B cell (primary cell): Measurements from ENCODE around the gene L3MBTL4. TPM values are rescaled to one million over a fixed set of nuclear protein-coding genes. Genes with fewer than 3 reads are reported as not detected.
"Not testable (repeated sequence)": the region's sequence is repeated elsewhere in the genome, so short reads cannot be mapped to it uniquely, and the experiment has no call there.

ENCODE experiments used
- ATAC-seq: fragments of 200-7000 bp; cut with Tn5 transposase; one replicate; pipeline ENCODE4 v1.10.0; 2021; ENCODE audit warnings: low read depth, mild to moderate bottlenecking, moderate number of reproducible peaks, moderate library complexity
- CTCF ChIA-PET: fragments of 350-600 bp; sonication (Branson Sonifier 250); formaldehyde crosslinking; loops from one replicate; lab custom pipeline; 2021; ENCODE audit warnings: antibody characterized with exemption, inconsistent platforms; lab: Charles Lee
- POLR2A ChIA-PET: fragments of 350-600 bp; sonication (Branson Sonifier 250); formaldehyde crosslinking; loops from one replicate; lab custom pipeline; 2021; ENCODE audit warnings: antibody characterized with exemption; lab: Charles Lee
- DNase-seq: peaks from one replicate; pipeline ENCODE4 v3.0.0; 2013
- H2AFZ ChIP-seq: 2 replicates; pipeline ENCODE4 v1.6.1; 2012; ENCODE audit warnings: mild to moderate bottlenecking, low read depth, low read length; ENCODE audit not compliant: insufficient read depth, poor library complexity, severe bottlenecking
- H3K27ac ChIP-seq, 2 donors: 1 replicate in 1 of 2; 2 replicates in 1 of 2; pipeline ENCODE4 v1.5.1; 2012 to 2013; ENCODE audit warnings: low read length in 2 of 2, mild to moderate bottlenecking in 2 of 2, moderate library complexity in 1 of 2
- H3K27me3 ChIP-seq, 4 experiments: fragments of 200-600 bp in 1 of 4; sonication (generic) in 1 of 4; replicated peaks in 1 of 4; 1 replicate in 2 of 4; 2 replicates in 2 of 4; pipeline versions ENCODE4 v1.6.1 to v1.7.0; 2013 to 2016; ENCODE audit warnings: low read length in 3 of 4, mild to moderate bottlenecking in 2 of 4, mixed read lengths in 1 of 4, moderate library complexity in 1 of 4; ENCODE audit not compliant: insufficient read depth in 4 of 4, control insufficient read depth in 3 of 4; ENCODE audit errors: control extremely low read depth in 1 of 4
- H3K36me3 ChIP-seq, 2 experiments: replicated peaks in 1 of 2; 1 replicate in 1 of 2; 2 replicates in 1 of 2; pipeline versions ENCODE4 v1.6.1 to v1.7.1; 2013; ENCODE audit warnings: low read length in 1 of 2; ENCODE audit not compliant: insufficient read depth in 2 of 2, control insufficient read depth in 1 of 2; ENCODE audit errors: control extremely low read depth in 1 of 2, extremely low read depth in 1 of 2
- H3K4me1 ChIP-seq, 2 donors: fragments of 200-600 bp in 1 of 2; sonication (generic) in 1 of 2; 1 replicate in 1 of 2; 2 replicates in 1 of 2; pipeline versions ENCODE4 v1.5.1 to v1.6.1; 2013 to 2017; ENCODE audit warnings: low read length in 2 of 2; ENCODE audit not compliant: control insufficient read depth in 2 of 2, insufficient read depth in 2 of 2
- H3K4me2 ChIP-seq: replicated peaks from 2 replicates; pipeline ENCODE3; 2012; ENCODE audit warnings: mild to moderate bottlenecking, low read depth, low read length; ENCODE audit not compliant: poor library complexity, severe bottlenecking
- H3K4me3 ChIP-seq, 5 experiments: fragments of 200-600 bp in 1 of 5; sonication (generic) in 1 of 5; 1 replicate in 3 of 5; 2 replicates in 2 of 5; pipeline versions ENCODE4 v1.5.1 to v1.7.0; 2011 to 2016; ENCODE audit warnings: low read length in 4 of 5, mild to moderate bottlenecking in 4 of 5, low read depth in 2 of 5, control low read depth in 1 of 5, moderate library complexity in 1 of 5; ENCODE audit not compliant: insufficient read depth in 1 of 5; ENCODE audit errors: control extremely low read depth in 1 of 5, extremely low read depth in 1 of 5
- H3K79me2 ChIP-seq: fragments of 200-600 bp; sonication (generic); one replicate; pipeline ENCODE4 v1.6.0; 2016; ENCODE audit warnings: low read length; ENCODE audit not compliant: control insufficient read depth, insufficient read depth
- H3K9ac ChIP-seq: fragments of 200-600 bp; sonication (generic); 2 replicates; pipeline ENCODE4 v1.6.1; 2017; ENCODE audit warnings: mild to moderate bottlenecking, low read length, moderate library complexity
- H3K9me3 ChIP-seq, 3 donors: one replicate each; pipeline versions ENCODE4 v1.6.1 to v1.7.1; 2013; ENCODE audit warnings: low read length in 2 of 3; ENCODE audit not compliant: control insufficient read depth in 2 of 3, insufficient read depth in 1 of 3; ENCODE audit errors: control extremely low read depth in 1 of 3
- H4K20me1 ChIP-seq: 2 replicates; pipeline ENCODE4 v1.6.0; 2012; ENCODE audit warnings: mild to moderate bottlenecking, low read length; ENCODE audit not compliant: insufficient read depth, control insufficient read depth, poor library complexity, severe bottlenecking
- H3K27ac Mint-ChIP-seq: one replicate; pipeline ENCODE4 v1.8.0; 2021; ENCODE audit warnings: mixed read lengths
- H3K27me3 Mint-ChIP-seq: one replicate; pipeline ENCODE4 v1.8.0; 2021; ENCODE audit warnings: mixed read lengths
- H3K4me1 Mint-ChIP-seq: one replicate; pipeline ENCODE4 v1.8.0; 2021; ENCODE audit warnings: mixed read lengths
- H3K4me3 Mint-ChIP-seq: one replicate; pipeline ENCODE4 v1.8.0; 2021; ENCODE audit warnings: mixed read lengths
- H3K9me3 Mint-ChIP-seq: one replicate; pipeline ENCODE4 v1.8.0; 2022; ENCODE audit warnings: mixed read lengths; ENCODE audit not compliant: insufficient read depth
- CTCF ChIP-seq: fragments of 200-600 bp; IDR thresholded peaks from one replicate; pipeline ENCODE4 v1.8.0; 2022; ENCODE audit warnings: antibody characterized with exemption, mild to moderate bottlenecking
- EZH2 ChIP-seq: IDR thresholded peaks from 2 replicates; pipeline ENCODE4 v1.6.1; 2012; ENCODE audit warnings: borderline replicate concordance, low read depth, mild to moderate bottlenecking, moderate library complexity, low read length; ENCODE audit not compliant: insufficient read depth, poor library complexity, severe bottlenecking
- WGBS: methylation state at CpG from one replicate; pipeline ENCODE4 v1.1.5; 2013; ENCODE audit warnings: missing lambda C conversion rate; ENCODE audit not compliant: insufficient coverage; 5-methylcytosine and 5-hydroxymethylcytosine counted together
- intact Hi-C: fragments of 100-400 bp; cut with micrococcal nuclease; formaldehyde crosslinking; loops from one replicate; pipeline ENCODE4 v1.10.0; 2022
- polyA plus RNA-seq: library from polyadenylated mRNA; depleted of rRNA; stranded (reverse); fragments of >200 nt; gene quantifications from 2 replicates; pipeline ENCODE4 v1.2.3, GENCODE V29; 2012
- total RNA-seq, 2 donors: library from RNA; stranded (reverse); fragments of 120-200 nt in 1 of 2; gene quantifications; 1 replicate in 1 of 2; 2 replicates in 1 of 2; pipeline versions ENCODE4 v1.2.3 to v1.2.4, GENCODE V29; 2013 to 2022

L3MBTL4 gene
- total and polyA plus RNA-seq, 2 donors (not counting 1 experiment from before 2014, with no cell fraction given): 3.0 to 11.9 TPM

- ATAC-seq: no peak
- intact Hi-C loops: no loop called here
Observed at GRCh38 chr18:6139007-6139406, 275.7 kb downstream of the L3MBTL4 start.

GRCh38 chr18:6135901-6136300 lies 278.8 kb downstream of the L3MBTL4 start:
- H4K20me1 ChIP-seq, H3K27me3 Mint-ChIP-seq, H3K27ac Mint-ChIP-seq, H3K27me3 ChIP-seq, H3K79me2 ChIP-seq, H3K9me3 Mint-ChIP-seq, H3K36me3 ChIP-seq, POLR2A ChIA-PET, H2AFZ ChIP-seq, H3K4me2 ChIP-seq, intact Hi-C loops, H3K4me1 ChIP-seq, ATAC-seq, H3K4me1 Mint-ChIP-seq, H3K27ac ChIP-seq, H3K4me3 ChIP-seq, H3K9ac ChIP-seq, CTCF ChIA-PET, DNase-seq, H3K4me3 Mint-ChIP-seq: not testable (repeated sequence)
- peaks cover 0 to 14% (median 3%) of the 10 kb centered on the region in 3 donors for H3K9me3 ChIP-seq
- WGBS: no CpG with 5 or more reads among the region's 1 CpG

More at GRCh38 chr18:6139007-6139406, 275.7 kb downstream of the L3MBTL4 start:
- Histone ChIP-seq H2AFZ (no peak overlapping the region), H3K9me3 (peaks cover 0 to 14% (median 3%) of the 10 kb centered on the region in 3 donors), H3K36me3 (peaks cover 0 to 3% of the 10 kb centered on the region in 2 experiments), H3K4me3 (no peak overlapping the region), H3K4me1 (no peaks in the 10 kb centered on the region), H3K4me2 (no peak overlapping the region), H3K27ac (no peak overlapping the region), H4K20me1 (no peaks in the 10 kb centered on the region), H3K79me2 (no peaks in the 10 kb centered on the region), H3K27me3 (no peaks in the 10 kb centered on the region), H3K9ac (no peak overlapping the region)
- peaks cover 3% of the 10 kb centered on the region for H3K9me3 Mint-ChIP-seq
- no peak overlapping the region for H3K4me3 Mint-ChIP-seq
- no peaks in the 10 kb centered on the region for H3K27me3 Mint-ChIP-seq
- H3K27ac Mint-ChIP-seq: no peak overlapping the region
- ChIA-PET POLR2A (no interaction called here), CTCF (no interaction called here)
- WGBS: 94% methylated on average over 2 of the region's 3 CpGs
- DNase-seq: no peak
- TF ChIP-seq EZH2 (no peak), CTCF (no peak)
- H3K4me1 Mint-ChIP-seq: no peaks in the 10 kb centered on the region

GRCh38 chr18:6135029-6135428 lies 279.7 kb downstream of the L3MBTL4 start:
- H3K9me3 Mint-ChIP-seq, H3K27me3 Mint-ChIP-seq, H4K20me1 ChIP-seq, H3K9ac ChIP-seq, H3K79me2 ChIP-seq, H2AFZ ChIP-seq, intact Hi-C loops, DNase-seq, ATAC-seq, H3K4me1 ChIP-seq, CTCF ChIA-PET, H3K27ac Mint-ChIP-seq, POLR2A ChIA-PET, H3K4me2 ChIP-seq, H3K27ac ChIP-seq, H3K4me3 ChIP-seq, H3K27me3 ChIP-seq, H3K4me1 Mint-ChIP-seq, H3K4me3 Mint-ChIP-seq, H3K36me3 ChIP-seq: not testable (repeated sequence)
- WGBS: 88% methylated on average over 1 of the region's 2 CpGs
- H3K9me3 ChIP-seq: peaks cover 0 to 14% (median 3%) of the 10 kb centered on the region in 3 donors
